SW 1271 (cell line): ENCODE data around the gene BCAS3.

ENCODE experiments used
- DNase-seq, 2 experiments: peaks; one replicate each; lab custom pipeline; 2025; lab: John Stamatoyannopoulos, UW

BCAS3 gene

GRCh38 chr17:61316633-61317032 lies 639.0 kb downstream of the BCAS3 start:
- no peak for DNase-seq

GRCh38 chr17:61317779-61318178 lies 640.1 kb downstream of the BCAS3 start:
- DNase-seq: no peak

DNA sequence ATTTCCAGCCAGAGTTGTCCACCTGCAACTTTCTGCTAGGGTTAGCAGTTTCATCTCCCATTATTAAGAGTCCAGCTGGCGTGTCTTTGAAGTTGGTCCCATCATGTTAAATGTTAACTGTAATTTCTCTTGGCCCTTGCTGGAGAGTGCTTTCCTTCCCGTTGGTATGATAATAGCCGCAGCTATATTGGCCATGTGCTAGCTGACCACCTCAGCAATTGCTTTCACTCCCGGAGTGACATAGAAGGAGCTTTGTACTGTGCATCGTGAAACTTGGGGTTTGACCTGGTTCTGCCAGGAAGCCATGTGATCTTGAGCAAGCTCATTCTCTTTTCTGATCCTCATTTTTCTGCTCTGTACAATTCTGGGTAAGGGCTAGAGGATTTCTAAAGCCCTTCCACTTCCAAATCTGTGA lies 641.0 kb downstream of the BCAS3 start:
- DNase-seq: no peak

GRCh38 chr17:61321344-61321743 lies 643.7 kb downstream of the BCAS3 start:
- no peak for DNase-seq

DNA sequence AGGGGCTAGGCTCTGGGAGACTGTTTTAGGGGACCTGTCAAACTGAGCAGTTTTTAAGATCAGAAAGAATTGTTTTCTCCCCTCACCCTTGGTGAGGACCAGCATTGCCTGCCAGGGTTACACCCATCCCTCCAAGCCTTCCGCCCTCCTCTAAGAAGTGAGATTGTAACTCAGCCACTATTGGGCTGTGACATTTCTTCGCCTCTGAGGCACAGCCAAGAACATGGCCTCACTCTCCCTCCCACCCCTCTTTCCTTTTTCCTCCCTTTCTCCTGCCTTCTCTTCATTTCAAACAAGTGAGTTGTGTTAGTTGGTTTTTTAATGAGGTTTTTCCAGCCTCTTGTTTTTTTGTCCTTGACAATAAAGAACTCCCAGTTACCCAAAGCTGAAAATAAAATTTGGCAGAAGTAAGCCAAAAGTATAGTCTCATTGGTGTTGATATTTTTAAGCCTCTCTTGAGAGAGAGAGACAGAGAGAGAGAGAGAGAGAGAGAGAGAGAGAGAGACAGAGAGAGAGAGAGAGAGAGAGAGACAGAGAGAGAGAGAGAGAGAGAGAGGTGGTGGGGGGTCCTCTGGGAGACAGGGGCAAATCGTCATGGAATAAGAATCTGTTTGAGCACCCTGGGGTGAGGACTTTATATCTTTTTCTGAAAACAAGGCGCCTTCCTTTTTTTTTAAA lies 644.8 kb downstream of the BCAS3 start:
- DNase-seq: no peak

DNA sequence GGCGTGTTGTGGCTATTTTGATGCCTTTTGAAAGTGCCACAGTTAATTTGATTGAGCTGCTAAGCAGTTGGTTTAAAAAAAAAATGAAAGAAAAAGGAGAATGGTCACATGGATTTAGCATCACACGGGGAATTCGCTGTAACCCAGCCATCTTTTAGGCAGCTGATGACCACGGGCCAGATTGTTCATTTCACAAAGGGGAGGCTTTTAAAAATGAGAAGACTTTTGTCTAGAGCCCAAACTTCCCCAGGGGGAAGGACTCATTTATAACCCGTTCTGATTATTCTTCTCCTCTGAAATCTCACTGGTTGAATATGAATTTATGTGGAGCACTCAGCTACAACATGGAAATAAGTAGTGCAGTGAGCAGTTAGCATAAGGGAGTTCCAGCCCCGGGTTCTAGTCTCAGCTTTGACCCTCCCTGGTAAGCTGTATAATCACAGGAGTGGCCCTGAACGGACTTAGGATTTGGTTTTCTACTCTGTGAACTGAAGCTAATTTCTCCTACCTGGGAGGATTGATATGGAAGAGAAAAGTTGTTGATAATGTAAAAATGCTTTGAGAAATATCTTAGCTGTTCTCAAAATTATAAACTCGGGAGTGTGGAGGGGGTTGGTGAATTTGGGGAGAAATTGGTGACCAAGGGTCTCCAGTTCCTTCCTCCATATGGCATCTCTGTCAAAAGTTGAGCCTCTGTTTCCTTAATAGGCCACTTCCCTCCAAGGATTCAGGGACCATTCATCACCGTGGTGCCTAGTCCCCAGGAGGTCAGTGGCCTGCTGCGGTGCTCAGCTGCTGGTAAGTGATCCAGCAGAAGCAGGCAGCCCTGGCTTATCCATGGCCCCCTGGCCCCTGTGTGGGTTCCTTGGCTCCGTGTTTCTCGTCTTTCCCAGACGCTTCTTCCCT lies 645.6 kb downstream of the BCAS3 start:
- DNase-seq: no peak

DNA sequence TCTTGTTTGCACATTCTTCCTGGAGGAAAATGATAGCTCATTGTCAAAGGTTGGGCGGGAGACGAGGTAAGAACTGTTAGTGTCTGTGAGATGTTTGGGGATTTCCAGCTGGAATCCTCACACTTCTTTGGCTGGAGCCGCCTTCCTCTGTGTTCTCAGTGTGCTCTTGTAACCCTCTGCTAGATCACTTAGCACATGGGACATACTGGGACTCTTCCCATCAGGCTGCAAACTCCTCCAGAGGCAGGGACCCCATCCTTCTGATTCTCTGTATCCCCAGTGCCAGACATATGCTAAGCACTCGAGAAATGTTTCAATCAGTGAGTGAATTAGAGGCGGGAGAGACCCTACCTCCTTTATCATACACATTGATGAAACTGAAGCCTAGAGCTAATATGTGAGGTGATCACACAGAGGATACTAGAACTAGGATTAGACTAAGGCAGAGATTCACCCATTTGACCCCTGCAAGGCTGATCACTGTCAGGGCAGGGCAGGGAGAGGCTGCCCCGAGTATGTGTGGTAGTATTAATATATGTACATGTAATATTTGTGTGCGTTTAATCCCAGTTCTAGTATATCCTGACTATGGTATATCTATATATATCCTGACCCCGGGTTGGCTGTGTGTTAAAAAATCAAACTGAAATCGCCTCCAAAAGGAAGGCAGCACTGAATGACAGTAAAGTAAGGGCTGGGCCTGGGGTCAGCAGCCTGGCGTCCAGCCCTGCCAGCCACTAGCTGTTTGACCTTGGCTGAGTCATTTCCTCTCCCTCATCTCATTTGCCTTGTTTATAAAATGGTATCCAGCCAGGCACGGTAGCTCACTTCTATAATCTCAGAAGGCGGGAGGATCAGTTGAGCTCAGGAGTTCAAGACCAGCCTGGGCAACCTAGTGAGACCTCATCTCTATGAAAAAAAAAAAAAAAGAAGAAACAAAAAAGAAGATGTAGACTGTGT lies 646.5 kb downstream of the BCAS3 start:
- no peak for DNase-seq

- no peak for DNase-seq
Observed at GRCh38 chr17:61324950-61325349, 647.3 kb downstream of the BCAS3 start.

DNA sequence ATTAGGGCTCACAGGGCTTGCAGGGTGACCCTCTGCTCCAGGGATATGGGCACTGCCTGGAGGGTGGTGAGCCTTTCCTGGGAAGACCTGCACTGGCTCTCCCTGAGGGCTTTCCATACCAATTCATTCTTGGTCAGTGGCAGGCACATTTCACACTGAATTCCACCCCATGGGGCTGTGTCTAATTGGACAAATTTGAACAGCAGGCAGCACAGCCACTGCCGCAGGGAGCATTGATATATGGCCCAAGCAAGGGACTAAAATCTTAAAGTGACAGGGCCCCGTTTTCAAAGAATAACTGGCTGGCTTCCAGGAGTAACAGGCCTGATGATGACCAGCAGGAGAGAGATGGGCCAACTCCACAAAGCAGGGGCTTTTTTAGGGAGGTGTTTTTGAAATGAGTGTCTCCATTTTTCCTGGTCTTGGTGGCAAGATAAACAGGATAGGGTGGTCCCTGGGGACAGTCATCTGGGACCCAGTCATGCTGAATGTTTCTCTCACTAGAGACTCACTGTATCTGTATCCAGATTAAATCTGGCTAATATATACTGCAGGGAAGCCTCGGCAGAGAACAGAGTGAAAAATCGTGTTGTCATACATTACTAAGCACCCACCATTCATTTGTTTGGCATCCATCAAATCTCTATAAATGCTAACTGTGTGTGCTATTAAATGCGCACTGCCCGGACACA lies 647.9 kb downstream of the BCAS3 start:
- DNase-seq: no peak

- no peak for DNase-seq
Observed at GRCh38 chr17:61326330-61326729, 648.7 kb downstream of the BCAS3 start.

DNA sequence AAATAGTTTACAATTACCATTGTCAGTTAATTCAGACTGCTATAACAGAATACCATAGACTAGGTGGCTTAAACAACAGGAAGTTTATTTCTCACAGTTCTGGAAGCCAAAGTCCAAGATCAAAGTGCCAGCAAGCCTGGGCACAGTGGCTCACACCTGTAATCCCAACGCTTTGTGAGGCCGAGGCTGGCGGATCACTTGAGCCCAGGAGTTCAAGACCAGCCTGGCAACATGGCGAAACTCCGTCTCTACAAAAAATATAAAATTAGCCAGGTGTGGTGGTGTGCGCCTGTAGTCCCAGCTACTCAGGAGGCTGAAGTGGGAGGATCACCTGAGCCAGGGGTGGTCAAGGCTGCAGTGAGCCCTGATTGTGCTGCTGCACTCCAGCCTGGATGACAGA lies 650.7 kb downstream of the BCAS3 start:
- DNase-seq: no peak

DNA sequence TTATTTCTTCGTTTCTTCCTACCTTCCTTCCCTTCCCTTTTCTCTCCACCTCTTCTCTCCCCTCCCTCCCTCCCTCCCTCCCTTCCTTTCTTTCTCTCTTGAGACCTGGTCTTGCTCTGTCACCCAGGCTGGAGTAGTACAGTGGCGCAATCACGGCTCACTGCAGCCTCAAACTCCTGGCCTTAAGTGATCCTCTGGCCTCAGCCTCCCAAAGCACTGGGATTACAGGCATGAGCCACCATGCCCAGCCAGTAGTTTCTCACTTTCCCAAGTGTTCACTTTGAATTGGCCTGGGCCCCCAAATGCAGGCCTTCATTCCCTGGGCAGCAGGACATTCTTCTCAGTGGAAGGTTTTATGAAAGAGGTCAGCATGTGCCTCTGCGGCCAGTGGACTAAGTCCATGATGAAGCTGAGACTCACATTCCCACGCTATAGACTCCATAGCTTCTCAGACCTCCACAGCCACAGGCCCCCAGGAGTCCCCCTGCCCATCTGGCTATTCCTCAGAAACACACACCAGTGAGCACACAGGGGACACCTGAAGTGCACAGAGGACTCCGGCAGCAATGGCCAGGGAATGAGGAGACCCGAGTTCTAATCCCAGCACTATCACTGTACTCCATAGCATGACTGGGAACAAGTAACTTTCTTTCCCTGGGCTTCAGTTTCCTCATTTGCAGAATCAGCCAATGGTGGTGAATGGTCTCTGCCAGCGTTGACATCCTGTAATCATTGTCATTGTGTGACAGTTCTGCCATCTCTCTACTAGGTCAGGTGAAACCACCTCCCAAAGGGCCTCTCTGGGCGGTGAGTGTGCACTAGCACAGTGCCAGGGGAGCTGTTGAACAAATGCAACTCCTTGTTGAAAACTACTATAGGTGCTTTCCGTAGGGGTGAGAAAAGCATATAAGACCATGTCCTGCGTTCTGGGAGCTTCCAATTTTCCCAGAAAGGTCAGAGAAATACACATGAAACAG lies 652.8 kb downstream of the BCAS3 start:
- DNase-seq: no peak

- no peak for DNase-seq
Observed at GRCh38 chr17:61331178-61331577, 653.5 kb downstream of the BCAS3 start.

GRCh38 chr17:61331886-61332285 lies 654.2 kb downstream of the BCAS3 start:
- DNase-seq: no peak

DNA sequence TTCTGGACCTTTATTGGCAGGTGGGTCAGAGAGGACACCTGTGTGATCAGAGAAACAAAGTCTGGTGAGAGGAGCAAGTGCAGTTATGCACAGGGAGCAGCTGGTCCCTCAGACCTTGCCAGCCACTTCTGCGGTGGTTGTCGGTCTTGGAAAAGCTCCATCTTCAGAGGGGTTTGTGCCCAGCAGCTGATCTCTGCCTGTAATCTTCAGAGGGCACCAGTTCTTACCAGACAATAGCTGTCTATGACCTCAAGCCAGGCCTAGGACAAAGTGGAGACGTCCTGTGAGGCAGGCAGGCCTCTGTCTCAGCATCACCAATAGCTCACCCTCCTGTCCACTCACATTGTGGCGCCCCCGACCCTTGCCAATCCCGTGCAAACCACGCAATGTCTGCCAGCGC lies 655.5 kb downstream of the BCAS3 start:
- no peak for DNase-seq

DNA sequence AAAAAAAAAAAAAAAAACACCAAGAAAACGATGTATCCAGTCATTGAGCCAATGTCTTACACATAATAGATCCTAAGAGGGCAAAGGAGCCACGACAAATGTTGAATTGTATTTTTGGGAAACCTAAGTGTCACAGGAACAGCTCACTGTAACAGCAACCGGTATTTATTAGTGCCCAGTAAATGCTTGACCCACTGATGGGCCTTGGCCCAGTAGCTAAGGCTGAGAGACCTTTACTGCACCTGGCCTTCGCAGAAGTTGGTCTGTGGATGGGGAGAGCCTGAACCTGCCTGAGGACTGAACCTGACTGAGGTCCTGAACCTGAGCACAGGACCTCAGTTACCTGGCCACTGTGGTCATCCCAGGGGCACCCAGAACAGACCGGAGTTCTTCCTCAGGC lies 657.0 kb downstream of the BCAS3 start:
- no peak for DNase-seq

DNA sequence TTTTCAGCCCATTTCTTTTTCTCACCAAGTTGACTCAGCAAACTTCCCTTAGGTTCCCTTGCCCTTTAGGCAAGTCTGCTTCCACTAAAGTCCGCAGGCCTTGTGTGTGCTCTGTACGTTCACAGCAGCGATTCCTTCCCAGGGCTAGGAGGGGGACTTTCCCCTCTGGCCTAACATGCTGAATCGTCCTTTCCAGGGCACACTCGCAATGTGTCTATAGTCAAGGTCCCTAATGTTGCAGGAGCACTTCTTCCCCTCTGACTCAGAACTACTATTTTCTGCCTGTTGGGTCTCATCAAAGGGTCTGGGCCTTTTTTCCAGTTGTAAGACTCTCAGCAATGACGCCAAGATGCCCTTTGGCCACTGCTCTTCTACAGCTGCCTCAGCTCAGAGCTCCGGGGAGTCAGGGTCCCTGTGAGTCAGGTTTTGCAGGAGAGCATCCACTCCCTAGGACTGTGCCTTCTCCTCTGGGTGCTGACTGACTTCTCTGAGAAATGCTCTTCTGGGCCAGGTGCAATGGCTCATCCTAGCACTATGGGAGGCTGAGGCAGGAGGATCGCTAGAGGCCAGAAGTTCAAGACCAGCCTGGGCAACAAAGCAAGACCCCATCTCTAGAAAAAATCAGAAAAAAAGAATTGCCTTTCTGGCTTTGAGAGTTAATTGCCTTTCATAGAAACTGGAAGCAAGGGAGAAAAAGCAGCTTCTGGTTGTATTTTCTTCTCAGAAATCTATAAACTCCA lies 657.6 kb downstream of the BCAS3 start:
- DNase-seq: no peak

GRCh38 chr17:61335845-61336655 lies 658.4 kb downstream of the BCAS3 start:
- DNase-seq: no peak

DNA sequence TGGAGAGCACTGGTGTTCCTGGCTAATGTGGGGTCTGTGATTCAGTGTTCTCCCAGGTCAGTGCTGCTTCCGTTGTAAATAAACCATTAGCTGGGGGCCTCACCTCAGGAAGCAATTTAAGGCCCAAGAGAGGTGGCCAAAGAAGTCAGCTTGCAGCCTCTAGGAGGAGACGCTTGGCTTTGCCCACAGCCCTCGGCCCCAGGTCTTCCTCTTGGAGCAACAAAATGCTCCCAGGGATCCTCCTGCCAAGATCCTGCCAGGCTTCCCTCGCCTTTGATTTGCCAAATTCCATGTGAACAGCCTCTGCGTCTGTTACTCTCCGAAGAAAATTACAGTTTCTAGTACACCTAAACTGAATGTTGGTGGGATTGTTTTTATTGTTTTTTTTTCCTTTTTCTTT lies 659.6 kb downstream of the BCAS3 start:
- DNase-seq: no peak
